ENCODE results near the gene MRFAP1L1. TPM values are rescaled to one million over a fixed set of nuclear protein-coding genes. Genes with fewer than 3 reads are reported as not detected.

Gene MRFAP1L1
- total and polyA plus RNA-seq, 9 of the 15 experiments (the other 6 are each of a cell fraction or from before 2014, with no cell fraction given): 37.6 to 111 (median 83.8) TPM

DNA sequence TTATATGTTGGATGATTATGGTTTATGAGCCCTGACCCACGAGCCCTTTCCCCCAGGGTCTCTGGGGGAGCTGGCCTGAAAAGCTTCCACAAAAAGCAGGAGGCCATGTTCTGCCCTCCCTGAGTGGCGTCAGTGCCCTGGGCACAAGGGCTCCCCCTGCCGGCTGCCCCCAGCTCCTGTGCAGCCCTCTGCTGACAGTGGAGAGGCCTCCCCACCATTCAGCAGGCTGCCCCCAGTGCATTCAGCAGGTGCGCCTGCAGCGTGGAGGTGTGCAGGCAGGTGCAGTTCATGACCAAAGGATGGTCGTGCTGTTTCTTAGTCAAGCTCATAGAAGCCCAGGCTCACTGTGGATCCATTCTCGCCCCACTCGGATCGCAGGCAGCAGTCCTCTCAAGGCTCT is 28.5 kb downstream of the MRFAP1L1 start (continued):
- TF ChIP-seq HDAC3 (IDR thresholded peaks at IDR 0.05; ENCODE audit: borderline replicate concordance, partially characterized antibody) (no peak), HIVEP1 (CRISPR knock-in tag; IDR thresholded peaks at IDR 0.05) (no peak), BDP1 (IDR thresholded peaks at IDR 0.05; ENCODE audit: insufficient read depth, insufficient read length) (no peak), REST (IDR thresholded peaks at IDR 0.05; ENCODE audit: borderline replicate concordance) (peak; percentile 37; the same call in 1 of the 2 replicates), REST (CRISPR knock-in tag; IDR thresholded peaks at IDR 0.05; ENCODE audit: low read depth) (no peak), TAF9B (IDR thresholded peaks at IDR 0.05; ENCODE audit: partially characterized antibody) (no peak), CBFB (CRISPR knock-in tag; IDR thresholded peaks at IDR 0.05) (peak; percentile 70; the same call in 1 of the 2 replicates), ZNF184 (CRISPR knock-in tag; IDR thresholded peaks at IDR 0.05) (no peak), ZNF217 (CRISPR knock-in tag; IDR thresholded peaks at IDR 0.05) (no peak), ZSCAN29 (IDR thresholded peaks at IDR 0.05) (no peak), PTRF (tag; IDR thresholded peaks at IDR 0.05) (no peak), STAT5B (CRISPR knock-in tag; IDR thresholded peaks at IDR 0.05) (no peak), TSHZ1 (CRISPR knock-in tag; IDR thresholded peaks at IDR 0.05) (no peak), MAZ (CRISPR knock-in tag; conservative IDR thresholded peaks at IDR 0.05 in 1 of 2, IDR thresholded peaks at IDR 0.05 in 1 of 2) (peak in 1 of 2 experiments; percentile 52; a peak in 1 of 4 replicates), SPI1 (IDR thresholded peaks at IDR 0.05; ENCODE audit: borderline replicate concordance, low read depth, low read length) (no peak), ZNF212 (CRISPR knock-in tag; IDR thresholded peaks at IDR 0.05) (no peak)
- TF ChIP-seq, protein P1, sequence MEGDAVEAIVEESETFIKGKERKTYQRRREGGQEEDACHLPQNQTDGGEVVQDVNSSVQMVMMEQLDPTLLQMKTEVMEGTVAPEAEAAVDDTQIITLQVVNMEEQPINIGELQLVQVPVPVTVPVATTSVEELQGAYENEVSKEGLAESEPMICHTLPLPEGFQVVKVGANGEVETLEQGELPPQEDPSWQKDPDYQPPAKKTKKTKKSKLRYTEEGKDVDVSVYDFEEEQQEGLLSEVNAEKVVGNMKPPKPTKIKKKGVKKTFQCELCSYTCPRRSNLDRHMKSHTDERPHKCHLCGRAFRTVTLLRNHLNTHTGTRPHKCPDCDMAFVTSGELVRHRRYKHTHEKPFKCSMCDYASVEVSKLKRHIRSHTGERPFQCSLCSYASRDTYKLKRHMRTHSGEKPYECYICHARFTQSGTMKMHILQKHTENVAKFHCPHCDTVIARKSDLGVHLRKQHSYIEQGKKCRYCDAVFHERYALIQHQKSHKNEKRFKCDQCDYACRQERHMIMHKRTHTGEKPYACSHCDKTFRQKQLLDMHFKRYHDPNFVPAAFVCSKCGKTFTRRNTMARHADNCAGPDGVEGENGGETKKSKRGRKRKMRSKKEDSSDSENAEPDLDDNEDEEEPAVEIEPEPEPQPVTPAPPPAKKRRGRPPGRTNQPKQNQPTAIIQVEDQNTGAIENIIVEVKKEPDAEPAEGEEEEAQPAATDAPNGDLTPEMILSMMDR (IDR thresholded peaks at IDR 0.05 in 2 of 3, conservative IDR thresholded peaks at IDR 0.05 in 1 of 3; ENCODE audit: insufficient read depth in 2 of 3, low read depth in 1 of 3, low read length in 3 of 3): peak; percentile 79 to 89 (median 88)
